ENCODE results near the gene PCYT1B.

PCYT1B gene

GRCh38 chrX:24536551-24536950 is 110.6 kb downstream of the PCYT1B start:
- Mint-ChIP-seq H3K27me3 (no peaks in the 10 kb centered on the region), H3K36me3 (peaks cover 21% of the 10 kb centered on the region), H3K4me1 (no peaks in the 10 kb centered on the region), H3K9me3 (no peaks in the 10 kb centered on the region), H3K4me3 (no peak overlapping the region), H3K27ac (no peak overlapping the region)
- DNase-seq (ENCODE audit: low spot score in 2 of 2) = no peak
- ATAC-seq (ENCODE audit: low read depth) = no peak

- DNase-seq (ENCODE audit: low spot score in 2 of 2) (no peak), ATAC-seq (ENCODE audit: low read depth) (no peak)
- peaks cover 8% of the 10 kb centered on the region for H3K36me3 Mint-ChIP-seq
- no peaks in the 10 kb centered on the region for H3K9me3 Mint-ChIP-seq
- no peaks in the 10 kb centered on the region for H3K27me3 Mint-ChIP-seq
- H3K4me1 Mint-ChIP-seq = no peaks in the 10 kb centered on the region
- H3K27ac Mint-ChIP-seq = no peak overlapping the region
- no peak overlapping the region for H3K4me3 Mint-ChIP-seq
These were observed 118.5 kb downstream of the PCYT1B start for GRCh38 chrX:24528605-24529004.

GRCh38 chrX:24526616-24527015 is 120.5 kb downstream of the PCYT1B start:
- no peak overlapping the region for H3K4me3 Mint-ChIP-seq
- H3K9me3 Mint-ChIP-seq = no peaks in the 10 kb centered on the region
- no peak for ATAC-seq (ENCODE audit: low read depth)
- H3K36me3 Mint-ChIP-seq = peaks cover 15% of the 10 kb centered on the region
- H3K27ac Mint-ChIP-seq = no peak overlapping the region
- H3K27me3 Mint-ChIP-seq = no peaks in the 10 kb centered on the region
- no peaks in the 10 kb centered on the region for H3K4me1 Mint-ChIP-seq
- no peak for DNase-seq (ENCODE audit: low spot score in 2 of 2)

GRCh38 chrX:24525455-24525854 is 121.7 kb downstream of the PCYT1B start:
- ATAC-seq (ENCODE audit: low read depth) (no peak), DNase-seq (ENCODE audit: low spot score in 2 of 2) (no peak)
- Mint-ChIP-seq H3K9me3 (no peaks in the 10 kb centered on the region), H3K27me3 (no peaks in the 10 kb centered on the region), H3K4me3 (no peak overlapping the region), H3K27ac (no peak overlapping the region), H3K4me1 (no peaks in the 10 kb centered on the region), H3K36me3 (peaks cover 14% of the 10 kb centered on the region)

GRCh38 chrX:24520472-24520871 is 126.7 kb downstream of the PCYT1B start:
- no peaks in the 10 kb centered on the region for H3K9me3 Mint-ChIP-seq
- peaks cover 20% of the 10 kb centered on the region for H3K36me3 Mint-ChIP-seq
- H3K27me3 Mint-ChIP-seq = no peaks in the 10 kb centered on the region
- ATAC-seq (ENCODE audit: low read depth) (no peak), DNase-seq (ENCODE audit: low spot score in 2 of 2) (no peak)
- no peak overlapping the region for H3K27ac Mint-ChIP-seq
- no peak overlapping the region for H3K4me3 Mint-ChIP-seq
- no peaks in the 10 kb centered on the region for H3K4me1 Mint-ChIP-seq

- Mint-ChIP-seq H3K9me3 (no peaks in the 10 kb centered on the region), H3K4me1 (peaks cover 2% of the 10 kb centered on the region), H3K36me3 (peaks cover 16% of the 10 kb centered on the region)
These were observed 131.7 kb downstream of the PCYT1B start for GRCh38 chrX:24515447-24515846.

GRCh38 chrX:24513416-24513815 is 133.7 kb downstream of the PCYT1B start:
- Mint-ChIP-seq H3K36me3 (peaks cover 23% of the 10 kb centered on the region), H3K27ac (no peak overlapping the region), H3K4me1 (peaks cover 2% of the 10 kb centered on the region), H3K4me3 (no peak overlapping the region), H3K27me3 (no peaks in the 10 kb centered on the region), H3K9me3 (no peaks in the 10 kb centered on the region)
- no peak for ATAC-seq (ENCODE audit: low read depth)
- no peak for DNase-seq (ENCODE audit: low spot score in 2 of 2)

More at GRCh38 chrX:24515447-24515846, 131.7 kb downstream of the PCYT1B start:
- no peak for DNase-seq (ENCODE audit: low spot score in 2 of 2)
- ATAC-seq (ENCODE audit: low read depth) = no peak
- Mint-ChIP-seq H3K27ac (no peak overlapping the region), H3K4me3 (no peak overlapping the region), H3K27me3 (no peaks in the 10 kb centered on the region)

GRCh38 chrX:24508375-24508774 is 138.8 kb downstream of the PCYT1B start:
- no peaks in the 10 kb centered on the region for H3K4me1 Mint-ChIP-seq
- no peak for DNase-seq (ENCODE audit: low spot score in 2 of 2)
- H3K9me3 Mint-ChIP-seq = no peaks in the 10 kb centered on the region

More at GRCh38 chrX:24508375-24508774, 138.8 kb downstream of the PCYT1B start:
- no peak for ATAC-seq (ENCODE audit: low read depth)
- Mint-ChIP-seq H3K27me3 (no peaks in the 10 kb centered on the region), H3K36me3 (peaks cover 17% of the 10 kb centered on the region), H3K27ac (no peak overlapping the region), H3K4me3 (no peak overlapping the region)
